Measurements from ENCODE around the gene SLC9A1.

DNA sequence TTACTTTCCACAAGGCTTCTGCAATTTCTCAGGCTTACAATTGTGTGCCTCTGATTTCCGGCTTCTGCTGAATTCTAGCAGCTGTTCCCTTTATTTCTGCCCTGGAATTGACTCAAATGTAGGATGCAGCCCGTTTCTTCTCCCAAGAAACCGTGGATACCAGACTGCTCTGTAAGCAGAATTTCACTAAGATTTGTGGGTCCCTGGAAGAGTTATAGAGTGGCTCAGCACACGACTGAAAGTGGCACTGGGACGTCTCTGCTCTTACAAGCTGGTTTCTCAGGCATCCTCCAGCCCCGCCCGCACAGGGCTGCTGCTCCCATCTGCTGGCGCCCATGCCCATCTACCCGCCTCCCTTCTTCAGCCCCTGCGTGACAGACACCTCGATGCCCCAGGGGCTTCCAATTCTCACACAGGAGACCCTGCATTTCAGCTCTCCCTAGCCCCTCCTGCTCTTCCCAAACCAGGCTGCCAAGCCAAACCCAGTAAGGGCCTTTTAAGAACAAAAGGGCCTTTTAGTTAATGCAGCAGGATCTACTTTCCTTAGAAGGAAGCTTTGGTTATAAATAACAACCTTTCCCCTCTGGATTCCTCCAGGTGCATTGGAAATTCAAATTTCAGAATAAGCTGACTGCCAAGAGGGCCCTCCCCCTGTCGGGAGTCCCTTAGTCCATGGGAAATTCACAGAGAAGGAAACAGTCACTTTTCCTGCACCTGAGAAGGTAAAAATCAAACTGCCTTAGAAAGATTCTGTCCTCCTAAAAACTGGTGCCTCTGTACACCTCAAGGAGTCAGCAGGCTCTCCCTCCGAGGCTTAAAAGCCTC is 96.9 kb downstream of the SLC9A1 start:
- TF ChIP-seq, protein P1, sequence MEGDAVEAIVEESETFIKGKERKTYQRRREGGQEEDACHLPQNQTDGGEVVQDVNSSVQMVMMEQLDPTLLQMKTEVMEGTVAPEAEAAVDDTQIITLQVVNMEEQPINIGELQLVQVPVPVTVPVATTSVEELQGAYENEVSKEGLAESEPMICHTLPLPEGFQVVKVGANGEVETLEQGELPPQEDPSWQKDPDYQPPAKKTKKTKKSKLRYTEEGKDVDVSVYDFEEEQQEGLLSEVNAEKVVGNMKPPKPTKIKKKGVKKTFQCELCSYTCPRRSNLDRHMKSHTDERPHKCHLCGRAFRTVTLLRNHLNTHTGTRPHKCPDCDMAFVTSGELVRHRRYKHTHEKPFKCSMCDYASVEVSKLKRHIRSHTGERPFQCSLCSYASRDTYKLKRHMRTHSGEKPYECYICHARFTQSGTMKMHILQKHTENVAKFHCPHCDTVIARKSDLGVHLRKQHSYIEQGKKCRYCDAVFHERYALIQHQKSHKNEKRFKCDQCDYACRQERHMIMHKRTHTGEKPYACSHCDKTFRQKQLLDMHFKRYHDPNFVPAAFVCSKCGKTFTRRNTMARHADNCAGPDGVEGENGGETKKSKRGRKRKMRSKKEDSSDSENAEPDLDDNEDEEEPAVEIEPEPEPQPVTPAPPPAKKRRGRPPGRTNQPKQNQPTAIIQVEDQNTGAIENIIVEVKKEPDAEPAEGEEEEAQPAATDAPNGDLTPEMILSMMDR (IDR thresholded peaks at IDR 0.05; ENCODE audit: low read depth, low read length), result no peak
- no peak for TF ChIP-seq EZH2phosphoT487 (IDR thresholded peaks at IDR 0.05; ENCODE audit: low read depth)
